ENCODE data around the gene KRTAP10-4. TPM values are rescaled to one million over a fixed set of nuclear protein-coding genes. Genes with fewer than 3 reads are reported as not detected.

The KRTAP10-4 gene
- total and polyA plus RNA-seq, 2 experiments from 2014 or later: not detected

GRCh38 chr21:44558695-44559094 lies 14.8 kb upstream of the KRTAP10-4 start, which contains the start of gene KRTAP10-3:
Gene KRTAP10-3, minus strand, starts transcription at chr21:44558795. Its CDS starts 80 bp downstream, at chr21:44558715.
- H3K27ac Mint-ChIP-seq: no peak within 1 kb of the TSS
- no peaks in the 10 kb centered on the region for H3K9me2 ChIP-seq (ENCODE audit: insufficient read depth)
- ATAC-seq (no peak), DNase-seq (ENCODE audit: low spot score) (no peak)
- no peak within 1 kb of the TSS for H3K4me2 ChIP-seq
- no peaks in the 10 kb centered on the region; the same call in 2 of the 3 replicates for H3K36me3 Mint-ChIP-seq (ENCODE audit: low read depth)
- TF ChIP-seq, protein P1, sequence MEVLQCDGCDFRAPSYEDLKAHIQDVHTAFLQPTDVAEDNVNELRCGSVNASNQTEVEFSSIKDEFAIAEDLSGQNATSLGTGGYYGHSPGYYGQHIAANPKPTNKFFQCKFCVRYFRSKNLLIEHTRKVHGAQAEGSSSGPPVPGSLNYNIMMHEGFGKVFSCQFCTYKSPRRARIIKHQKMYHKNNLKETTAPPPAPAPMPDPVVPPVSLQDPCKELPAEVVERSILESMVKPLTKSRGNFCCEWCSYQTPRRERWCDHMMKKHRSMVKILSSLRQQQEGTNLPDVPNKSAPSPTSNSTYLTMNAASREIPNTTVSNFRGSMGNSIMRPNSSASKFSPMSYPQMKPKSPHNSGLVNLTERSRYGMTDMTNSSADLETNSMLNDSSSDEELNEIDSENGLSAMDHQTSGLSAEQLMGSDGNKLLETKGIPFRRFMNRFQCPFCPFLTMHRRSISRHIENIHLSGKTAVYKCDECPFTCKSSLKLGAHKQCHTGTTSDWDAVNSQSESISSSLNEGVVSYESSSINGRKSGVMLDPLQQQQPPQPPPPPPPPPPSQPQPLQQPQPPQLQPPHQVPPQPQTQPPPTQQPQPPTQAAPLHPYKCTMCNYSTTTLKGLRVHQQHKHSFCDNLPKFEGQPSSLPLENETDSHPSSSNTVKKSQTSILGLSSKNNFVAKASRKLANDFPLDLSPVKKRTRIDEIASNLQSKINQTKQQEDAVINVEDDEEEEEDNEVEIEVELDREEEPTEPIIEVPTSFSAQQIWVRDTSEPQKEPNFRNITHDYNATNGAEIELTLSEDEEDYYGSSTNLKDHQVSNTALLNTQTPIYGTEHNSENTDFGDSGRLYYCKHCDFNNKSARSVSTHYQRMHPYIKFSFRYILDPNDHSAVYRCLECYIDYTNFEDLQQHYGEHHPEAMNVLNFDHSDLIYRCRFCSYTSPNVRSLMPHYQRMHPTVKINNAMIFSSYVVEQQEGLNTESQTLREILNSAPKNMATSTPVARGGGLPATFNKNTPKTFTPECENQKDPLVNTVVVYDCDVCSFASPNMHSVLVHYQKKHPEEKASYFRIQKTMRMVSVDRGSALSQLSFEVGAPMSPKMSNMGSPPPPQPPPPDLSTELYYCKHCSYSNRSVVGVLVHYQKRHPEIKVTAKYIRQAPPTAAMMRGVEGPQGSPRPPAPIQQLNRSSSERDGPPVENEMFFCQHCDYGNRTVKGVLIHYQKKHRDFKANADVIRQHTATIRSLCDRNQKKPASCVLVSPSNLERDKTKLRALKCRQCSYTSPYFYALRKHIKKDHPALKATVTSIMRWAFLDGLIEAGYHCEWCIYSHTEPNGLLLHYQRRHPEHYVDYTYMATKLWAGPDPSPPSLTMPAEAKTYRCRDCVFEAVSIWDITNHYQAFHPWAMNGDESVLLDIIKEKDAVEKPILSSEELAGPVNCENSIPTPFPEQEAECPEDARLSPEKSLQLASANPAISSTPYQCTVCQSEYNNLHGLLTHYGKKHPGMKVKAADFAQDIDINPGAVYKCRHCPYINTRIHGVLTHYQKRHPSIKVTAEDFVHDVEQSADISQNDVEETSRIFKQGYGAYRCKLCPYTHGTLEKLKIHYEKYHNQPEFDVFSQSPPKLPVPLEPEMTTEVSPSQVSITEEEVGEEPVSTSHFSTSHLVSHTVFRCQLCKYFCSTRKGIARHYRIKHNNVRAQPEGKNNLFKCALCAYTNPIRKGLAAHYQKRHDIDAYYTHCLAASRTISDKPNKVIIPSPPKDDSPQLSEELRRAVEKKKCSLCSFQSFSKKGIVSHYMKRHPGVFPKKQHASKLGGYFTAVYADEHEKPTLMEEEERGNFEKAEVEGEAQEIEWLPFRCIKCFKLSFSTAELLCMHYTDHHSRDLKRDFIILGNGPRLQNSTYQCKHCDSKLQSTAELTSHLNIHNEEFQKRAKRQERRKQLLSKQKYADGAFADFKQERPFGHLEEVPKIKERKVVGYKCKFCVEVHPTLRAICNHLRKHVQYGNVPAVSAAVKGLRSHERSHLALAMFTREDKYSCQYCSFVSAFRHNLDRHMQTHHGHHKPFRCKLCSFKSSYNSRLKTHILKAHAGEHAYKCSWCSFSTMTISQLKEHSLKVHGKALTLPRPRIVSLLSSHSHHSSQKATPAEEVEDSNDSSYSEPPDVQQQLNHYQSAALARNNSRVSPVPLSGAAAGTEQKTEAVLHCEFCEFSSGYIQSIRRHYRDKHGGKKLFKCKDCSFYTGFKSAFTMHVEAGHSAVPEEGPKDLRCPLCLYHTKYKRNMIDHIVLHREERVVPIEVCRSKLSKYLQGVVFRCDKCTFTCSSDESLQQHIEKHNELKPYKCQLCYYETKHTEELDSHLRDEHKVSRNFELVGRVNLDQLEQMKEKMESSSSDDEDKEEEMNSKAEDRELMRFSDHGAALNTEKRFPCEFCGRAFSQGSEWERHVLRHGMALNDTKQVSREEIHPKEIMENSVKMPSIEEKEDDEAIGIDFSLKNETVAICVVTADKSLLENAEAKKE (CRISPR knock-in tag; IDR thresholded peaks at IDR 0.05): no peak
- TF ChIP-seq ZNF331 (CRISPR knock-in tag; IDR thresholded peaks at IDR 0.05; ENCODE audit: low read depth) (no peak), EZH2phosphoT487 (IDR thresholded peaks at IDR 0.05; ENCODE audit: unreplicated experiment) (no peak), ZNF114 (CRISPR knock-in tag; IDR thresholded peaks at IDR 0.05) (no peak), JUNB (IDR thresholded peaks at IDR 0.05; ENCODE audit: unreplicated experiment) (no peak), CREB1 (CRISPR knock-in tag; IDR thresholded peaks at IDR 0.05; ENCODE audit: low read depth) (no peak), POLR2AphosphoS5 (IDR thresholded peaks at IDR 0.05; ENCODE audit: low read depth) (no peak), STAT1 (IDR thresholded peaks at IDR 0.05; ENCODE audit: unreplicated experiment) (no peak), EZH2 (IDR thresholded peaks at IDR 0.05; ENCODE audit: low read depth, unreplicated experiment) (no peak), NANOG (IDR thresholded peaks at IDR 0.05; ENCODE audit: borderline replicate concordance) (no peak)
- TF ChIP-seq, protein P2, sequence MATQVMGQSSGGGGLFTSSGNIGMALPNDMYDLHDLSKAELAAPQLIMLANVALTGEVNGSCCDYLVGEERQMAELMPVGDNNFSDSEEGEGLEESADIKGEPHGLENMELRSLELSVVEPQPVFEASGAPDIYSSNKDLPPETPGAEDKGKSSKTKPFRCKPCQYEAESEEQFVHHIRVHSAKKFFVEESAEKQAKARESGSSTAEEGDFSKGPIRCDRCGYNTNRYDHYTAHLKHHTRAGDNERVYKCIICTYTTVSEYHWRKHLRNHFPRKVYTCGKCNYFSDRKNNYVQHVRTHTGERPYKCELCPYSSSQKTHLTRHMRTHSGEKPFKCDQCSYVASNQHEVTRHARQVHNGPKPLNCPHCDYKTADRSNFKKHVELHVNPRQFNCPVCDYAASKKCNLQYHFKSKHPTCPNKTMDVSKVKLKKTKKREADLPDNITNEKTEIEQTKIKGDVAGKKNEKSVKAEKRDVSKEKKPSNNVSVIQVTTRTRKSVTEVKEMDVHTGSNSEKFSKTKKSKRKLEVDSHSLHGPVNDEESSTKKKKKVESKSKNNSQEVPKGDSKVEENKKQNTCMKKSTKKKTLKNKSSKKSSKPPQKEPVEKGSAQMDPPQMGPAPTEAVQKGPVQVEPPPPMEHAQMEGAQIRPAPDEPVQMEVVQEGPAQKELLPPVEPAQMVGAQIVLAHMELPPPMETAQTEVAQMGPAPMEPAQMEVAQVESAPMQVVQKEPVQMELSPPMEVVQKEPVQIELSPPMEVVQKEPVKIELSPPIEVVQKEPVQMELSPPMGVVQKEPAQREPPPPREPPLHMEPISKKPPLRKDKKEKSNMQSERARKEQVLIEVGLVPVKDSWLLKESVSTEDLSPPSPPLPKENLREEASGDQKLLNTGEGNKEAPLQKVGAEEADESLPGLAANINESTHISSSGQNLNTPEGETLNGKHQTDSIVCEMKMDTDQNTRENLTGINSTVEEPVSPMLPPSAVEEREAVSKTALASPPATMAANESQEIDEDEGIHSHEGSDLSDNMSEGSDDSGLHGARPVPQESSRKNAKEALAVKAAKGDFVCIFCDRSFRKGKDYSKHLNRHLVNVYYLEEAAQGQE (IDR thresholded peaks at IDR 0.05; ENCODE audit: unreplicated experiment): no peak
- TF ChIP-seq, protein P3, sequence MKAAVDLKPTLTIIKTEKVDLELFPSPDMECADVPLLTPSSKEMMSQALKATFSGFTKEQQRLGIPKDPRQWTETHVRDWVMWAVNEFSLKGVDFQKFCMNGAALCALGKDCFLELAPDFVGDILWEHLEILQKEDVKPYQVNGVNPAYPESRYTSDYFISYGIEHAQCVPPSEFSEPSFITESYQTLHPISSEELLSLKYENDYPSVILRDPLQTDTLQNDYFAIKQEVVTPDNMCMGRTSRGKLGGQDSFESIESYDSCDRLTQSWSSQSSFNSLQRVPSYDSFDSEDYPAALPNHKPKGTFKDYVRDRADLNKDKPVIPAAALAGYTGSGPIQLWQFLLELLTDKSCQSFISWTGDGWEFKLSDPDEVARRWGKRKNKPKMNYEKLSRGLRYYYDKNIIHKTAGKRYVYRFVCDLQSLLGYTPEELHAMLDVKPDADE (IDR thresholded peaks at IDR 0.05): no peak
- TF ChIP-seq, protein P4, sequence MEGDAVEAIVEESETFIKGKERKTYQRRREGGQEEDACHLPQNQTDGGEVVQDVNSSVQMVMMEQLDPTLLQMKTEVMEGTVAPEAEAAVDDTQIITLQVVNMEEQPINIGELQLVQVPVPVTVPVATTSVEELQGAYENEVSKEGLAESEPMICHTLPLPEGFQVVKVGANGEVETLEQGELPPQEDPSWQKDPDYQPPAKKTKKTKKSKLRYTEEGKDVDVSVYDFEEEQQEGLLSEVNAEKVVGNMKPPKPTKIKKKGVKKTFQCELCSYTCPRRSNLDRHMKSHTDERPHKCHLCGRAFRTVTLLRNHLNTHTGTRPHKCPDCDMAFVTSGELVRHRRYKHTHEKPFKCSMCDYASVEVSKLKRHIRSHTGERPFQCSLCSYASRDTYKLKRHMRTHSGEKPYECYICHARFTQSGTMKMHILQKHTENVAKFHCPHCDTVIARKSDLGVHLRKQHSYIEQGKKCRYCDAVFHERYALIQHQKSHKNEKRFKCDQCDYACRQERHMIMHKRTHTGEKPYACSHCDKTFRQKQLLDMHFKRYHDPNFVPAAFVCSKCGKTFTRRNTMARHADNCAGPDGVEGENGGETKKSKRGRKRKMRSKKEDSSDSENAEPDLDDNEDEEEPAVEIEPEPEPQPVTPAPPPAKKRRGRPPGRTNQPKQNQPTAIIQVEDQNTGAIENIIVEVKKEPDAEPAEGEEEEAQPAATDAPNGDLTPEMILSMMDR (conservative IDR thresholded peaks at IDR 0.05; ENCODE audit: low read depth in 2 of 2): no peak
- peaks cover 13% of the 10 kb centered on the region for H3K4me1 Mint-ChIP-seq
- no peak within 1 kb of the TSS for H3K4me3 Mint-ChIP-seq
- 0 out of 2 replicates have a peak, but pooled peaks cover 3% of the 10 kb centered on the region for H3K4me1 ChIP-seq (ENCODE audit: insufficient read depth)
- H3F3A ChIP-seq (replicated peaks; ENCODE audit: low read depth): 0 out of 2 replicates have a peak, but pooled peaks cover 2% of the 10 kb centered on the region
- H3K27me3 Mint-ChIP-seq (ENCODE audit: insufficient read depth, low read depth, poor library complexity): peaks cover 4% of the 10 kb centered on the region
- no peaks in the 10 kb centered on the region for H3K27me3 ChIP-seq (ENCODE audit: insufficient read depth)
- H3K4me3 ChIP-seq: no peak within 1 kb of the TSS
- H3K9me3 Mint-ChIP-seq: no peaks in the 10 kb centered on the region
- H2AFZ ChIP-seq: peak within 1 kb of the TSS; percentile 63; the same call in 1 of the 2 replicates
- H3K79me2 ChIP-seq (replicated peaks; ENCODE audit: insufficient read depth): no peaks in the 10 kb centered on the region
- H3K36me3 ChIP-seq (ENCODE audit: insufficient read depth): no peaks in the 10 kb centered on the region
- no peak within 1 kb of the TSS for H3K27ac ChIP-seq (ENCODE audit: low read depth)
- H4K20me1 ChIP-seq (replicated peaks; ENCODE audit: insufficient read depth): no peaks in the 10 kb centered on the region

Data from GM23338 (cell line).